Nephron progenitor cell (in vitro differentiated cells): ENCODE data around the gene STKLD1.
"Not testable (repeated sequence)": the region's sequence is repeated elsewhere in the genome, so short reads cannot be mapped to it uniquely, and the experiment has no call there.

Experiments used
- DNase-seq: peaks from one replicate; pipeline ENCODE4 v3.0.0; 2021
- H3K27ac Mint-ChIP-seq: 2 replicates; pipeline ENCODE4 v1.8.0; 2021; ENCODE audit warnings: mild to moderate bottlenecking, moderate library complexity, mixed read lengths
- H3K27me3 Mint-ChIP-seq: 2 replicates; pipeline ENCODE4 v1.8.0; 2021; ENCODE audit warnings: mild to moderate bottlenecking, low read depth, mixed read lengths; ENCODE audit not compliant: poor library complexity
- H3K36me3 Mint-ChIP-seq: 2 replicates; pipeline ENCODE4 v1.8.0; 2021; ENCODE audit warnings: low read depth, mixed read lengths
- H3K4me1 Mint-ChIP-seq: 2 replicates; pipeline ENCODE4 v1.8.0; 2021; ENCODE audit warnings: mixed read lengths
- H3K4me3 Mint-ChIP-seq: 2 replicates; pipeline ENCODE4 v1.8.0; 2021; ENCODE audit warnings: mild to moderate bottlenecking, moderate library complexity, mixed read lengths
- H3K9me3 Mint-ChIP-seq: 2 replicates; pipeline ENCODE4 v1.8.0; 2021; ENCODE audit warnings: mild to moderate bottlenecking, moderate library complexity, mixed read lengths
- TF ChIP-seq, protein P1 (sequence below): fragments of 200-600 bp; sonication (generic); IDR thresholded peaks from 2 replicates; pipeline ENCODE4 v1.5.0; 2021; ENCODE audit warnings: antibody characterized with exemption

The STKLD1 gene

DNA sequence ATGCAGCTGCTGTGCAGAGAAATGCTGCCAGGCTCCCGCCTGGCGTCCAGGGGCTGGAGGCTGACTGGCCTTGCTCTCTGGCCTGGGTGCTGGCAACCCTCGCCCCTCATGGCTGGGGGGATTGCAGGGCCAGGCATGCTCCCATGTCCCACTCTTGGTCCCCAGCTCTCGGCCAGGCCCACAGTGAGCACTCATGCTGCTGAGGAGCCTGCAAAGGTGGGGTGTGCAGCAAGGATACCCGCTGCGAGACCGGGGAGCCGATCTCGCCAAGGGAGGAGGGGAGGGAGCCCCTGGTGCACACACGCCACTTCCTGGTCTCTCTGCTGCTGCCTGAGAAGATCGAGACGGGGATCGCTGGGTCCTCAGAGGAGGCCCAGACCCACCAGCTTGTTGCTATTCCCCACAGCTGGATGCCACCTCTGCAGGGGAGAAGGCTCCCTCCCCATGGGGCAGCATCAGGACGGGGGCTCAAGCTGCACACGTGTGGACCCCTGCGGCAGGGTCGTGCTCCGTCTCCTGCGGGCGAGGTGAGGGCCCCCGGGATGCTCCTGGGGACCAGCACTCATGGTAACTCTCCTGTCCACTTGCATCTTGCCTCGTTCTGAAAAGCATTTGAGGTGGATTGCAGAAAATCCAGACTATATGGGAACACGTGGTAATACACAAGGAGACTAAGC, 69.3 kb downstream of the STKLD1 start:
- H3K27ac Mint-ChIP-seq, result no peak overlapping the region
- H3K4me1 Mint-ChIP-seq, result peaks cover 18% of the 10 kb centered on the region
- TF ChIP-seq, protein P1, sequence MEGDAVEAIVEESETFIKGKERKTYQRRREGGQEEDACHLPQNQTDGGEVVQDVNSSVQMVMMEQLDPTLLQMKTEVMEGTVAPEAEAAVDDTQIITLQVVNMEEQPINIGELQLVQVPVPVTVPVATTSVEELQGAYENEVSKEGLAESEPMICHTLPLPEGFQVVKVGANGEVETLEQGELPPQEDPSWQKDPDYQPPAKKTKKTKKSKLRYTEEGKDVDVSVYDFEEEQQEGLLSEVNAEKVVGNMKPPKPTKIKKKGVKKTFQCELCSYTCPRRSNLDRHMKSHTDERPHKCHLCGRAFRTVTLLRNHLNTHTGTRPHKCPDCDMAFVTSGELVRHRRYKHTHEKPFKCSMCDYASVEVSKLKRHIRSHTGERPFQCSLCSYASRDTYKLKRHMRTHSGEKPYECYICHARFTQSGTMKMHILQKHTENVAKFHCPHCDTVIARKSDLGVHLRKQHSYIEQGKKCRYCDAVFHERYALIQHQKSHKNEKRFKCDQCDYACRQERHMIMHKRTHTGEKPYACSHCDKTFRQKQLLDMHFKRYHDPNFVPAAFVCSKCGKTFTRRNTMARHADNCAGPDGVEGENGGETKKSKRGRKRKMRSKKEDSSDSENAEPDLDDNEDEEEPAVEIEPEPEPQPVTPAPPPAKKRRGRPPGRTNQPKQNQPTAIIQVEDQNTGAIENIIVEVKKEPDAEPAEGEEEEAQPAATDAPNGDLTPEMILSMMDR, result no peak
- H3K36me3 Mint-ChIP-seq, result no peaks in the 10 kb centered on the region
- H3K4me3 Mint-ChIP-seq, result no peak overlapping the region
- H3K9me3 Mint-ChIP-seq, result no peaks in the 10 kb centered on the region
- DNase-seq, result no peak
- H3K27me3 Mint-ChIP-seq, result peaks cover 6% of the 10 kb centered on the region

DNA sequence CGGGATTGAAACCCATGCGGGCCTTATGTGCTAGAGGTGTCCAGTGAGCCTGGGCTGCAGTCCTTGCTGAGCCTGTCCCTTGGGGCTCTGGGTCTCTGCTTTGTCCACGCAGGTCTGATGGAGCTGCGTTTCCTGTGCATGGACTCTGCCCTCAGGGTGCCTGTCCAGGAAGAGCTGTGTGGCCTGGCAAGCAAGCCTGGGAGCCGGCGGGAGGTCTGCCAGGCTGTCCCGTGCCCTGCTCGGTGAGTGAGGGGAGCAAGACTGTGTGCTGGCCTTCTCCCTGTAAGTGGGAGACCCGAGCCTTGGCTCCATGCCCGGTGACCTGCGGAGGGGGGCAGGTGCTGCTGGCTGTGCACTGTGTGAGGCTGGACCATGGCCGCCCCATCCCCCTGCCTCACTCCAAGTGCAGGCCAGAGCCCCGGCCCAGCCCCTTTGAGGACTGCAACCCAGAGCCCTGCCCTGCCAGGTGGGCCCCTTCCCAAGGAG, 72.4 kb downstream of the STKLD1 start:
- H3K4me1 Mint-ChIP-seq, result peaks cover 11% of the 10 kb centered on the region
- H3K9me3 Mint-ChIP-seq, result no peaks in the 10 kb centered on the region
- no peak overlapping the region for H3K27ac Mint-ChIP-seq
- TF ChIP-seq, protein P1, result no peak
- H3K4me3 Mint-ChIP-seq, result no peak overlapping the region
- peaks cover 12% of the 10 kb centered on the region for H3K27me3 Mint-ChIP-seq
- H3K36me3 Mint-ChIP-seq, result no peaks in the 10 kb centered on the region
- DNase-seq, result no peak

DNA sequence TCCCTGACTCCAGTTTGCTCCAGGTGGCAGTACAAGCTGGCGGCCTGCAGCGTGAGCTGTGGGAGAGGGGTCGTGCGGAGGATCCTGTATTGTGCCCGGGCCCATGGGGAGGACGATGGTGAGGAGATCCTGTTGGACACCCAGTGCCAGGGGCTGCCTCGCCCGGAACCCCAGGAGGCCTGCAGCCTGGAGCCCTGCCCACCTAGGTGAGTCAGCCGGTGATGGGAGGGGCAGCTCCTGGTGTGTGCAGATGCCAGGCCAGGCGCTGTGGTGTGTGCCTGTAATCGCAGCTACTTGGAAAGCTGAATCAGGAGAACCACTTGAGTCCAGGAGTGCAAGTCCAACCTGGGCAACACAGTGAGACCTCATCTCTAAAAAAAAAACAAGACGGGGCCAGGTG, 73.6 kb downstream of the STKLD1 start:
- Mint-ChIP-seq H3K27ac (no peak overlapping the region), H3K4me3 (no peak overlapping the region), H3K9me3 (no peaks in the 10 kb centered on the region), H3K27me3 (peaks cover 12% of the 10 kb centered on the region), H3K4me1 (peaks cover 6% of the 10 kb centered on the region), H3K36me3 (no peaks in the 10 kb centered on the region)
- no peak for DNase-seq
- TF ChIP-seq, protein P1, result no peak

DNA sequence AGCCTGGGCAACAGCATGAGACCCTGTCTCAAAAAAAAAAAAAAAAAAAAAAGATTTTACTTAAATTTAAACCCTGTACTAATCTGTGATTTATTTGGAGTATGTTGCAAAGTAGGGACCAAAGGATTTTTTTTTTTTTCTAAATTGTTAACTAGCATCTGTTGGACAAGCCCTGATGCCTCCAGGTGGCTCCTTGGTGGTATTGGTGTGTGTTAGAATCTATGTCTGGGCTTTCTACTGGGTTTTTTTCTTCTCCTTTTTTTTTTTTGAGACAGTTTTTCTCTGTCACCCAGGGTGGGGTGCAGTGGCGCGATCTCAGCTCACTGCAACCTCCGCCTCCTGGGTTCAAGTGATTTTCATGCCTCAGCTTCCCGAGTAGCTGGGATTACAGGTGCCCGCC, 75.7 kb downstream of the STKLD1 start:
- not testable (repeated sequence) for H3K27me3 Mint-ChIP-seq, H3K4me1 Mint-ChIP-seq, H3K36me3 Mint-ChIP-seq, H3K4me3 Mint-ChIP-seq, H3K27ac Mint-ChIP-seq, DNase-seq, H3K9me3 Mint-ChIP-seq

DNA sequence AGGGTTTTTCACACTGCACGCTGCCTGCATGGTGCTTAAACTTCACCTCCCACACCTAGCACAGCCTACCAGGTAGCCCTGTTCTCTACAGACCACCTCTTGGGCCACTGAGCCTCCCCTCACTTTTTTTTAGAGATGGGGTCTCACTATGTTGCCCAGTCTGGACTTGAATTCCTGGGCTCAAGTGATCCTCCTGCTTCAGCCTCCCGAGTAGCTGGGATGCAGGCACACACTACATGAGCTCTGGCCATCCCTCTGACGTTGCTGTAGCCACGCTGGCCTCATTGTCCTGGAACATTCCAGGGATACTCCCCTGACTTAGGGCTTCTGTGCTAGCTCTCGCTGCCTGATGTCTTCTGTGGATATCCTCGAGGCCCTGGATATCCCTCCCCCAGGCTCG, 76.4 kb downstream of the STKLD1 start:
- Mint-ChIP-seq H3K27me3 (peaks cover 6% of the 10 kb centered on the region), H3K27ac (no peak overlapping the region), H3K36me3 (no peaks in the 10 kb centered on the region), H3K9me3 (no peaks in the 10 kb centered on the region), H3K4me1 (no peaks in the 10 kb centered on the region), H3K4me3 (no peak overlapping the region)
- no peak for DNase-seq
- TF ChIP-seq, protein P1, result no peak

DNA sequence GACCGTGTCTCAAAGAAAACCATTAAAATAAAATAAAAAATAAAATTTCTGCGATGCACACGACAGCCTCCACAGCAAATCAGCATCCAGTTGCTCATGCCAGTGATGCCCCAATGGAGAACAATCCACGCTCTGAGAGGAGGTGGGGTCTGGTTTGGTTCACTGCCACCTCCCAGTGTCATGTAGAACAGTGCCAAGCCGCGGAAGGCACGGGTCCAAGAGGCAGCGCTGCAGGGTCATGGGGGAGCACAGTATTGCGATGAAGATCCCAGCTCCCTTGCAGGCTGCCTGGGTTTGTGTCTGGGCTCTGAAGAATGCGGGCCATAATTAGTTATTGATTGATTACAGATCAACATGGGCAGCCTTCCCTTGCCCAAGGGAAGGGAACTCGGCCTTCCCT, 77.5 kb downstream of the STKLD1 start:
- no peak for DNase-seq
- Mint-ChIP-seq H3K27me3 (peaks cover 6% of the 10 kb centered on the region), H3K4me1 (peaks cover under 1% of the 10 kb centered on the region), H3K4me3 (no peak overlapping the region), H3K9me3 (no peaks in the 10 kb centered on the region), H3K36me3 (no peaks in the 10 kb centered on the region), H3K27ac (peak overlapping the region; percentile 55)
- TF ChIP-seq, protein P1, result no peak
